ENCODE measurements around the gene MFSD6. TPM values are rescaled to one million over a fixed set of nuclear protein-coding genes. Genes with fewer than 3 reads are reported as not detected.
"Not testable (repeated sequence)": the region's sequence is repeated elsewhere in the genome, so short reads cannot be mapped to it uniquely, and the experiment has no call there.

MFSD6 gene
- total RNA-seq, 1 donor from 2014 or later, result 1.5 TPM

GRCh38 chr2:190462611-190463010, 54.5 kb downstream of the MFSD6 start:
- Mint-ChIP-seq H3K27me3 (ENCODE audit: low read depth) (no peaks in the 10 kb centered on the region), H3K9me3 (no peaks in the 10 kb centered on the region), H3K27ac (ENCODE audit: unreplicated experiment) (no peak overlapping the region), H3K36me3 (ENCODE audit: low read depth) (peaks cover 2% of the 10 kb centered on the region), H3K4me3 (no peak overlapping the region), H3K4me1 (peaks cover 13% of the 10 kb centered on the region)
- TF ChIP-seq CTCF (conservative IDR thresholded peaks at IDR 0.05), result no peak
- no peak for DNase-seq (ENCODE audit: low read depth, low spot score)

DNA sequence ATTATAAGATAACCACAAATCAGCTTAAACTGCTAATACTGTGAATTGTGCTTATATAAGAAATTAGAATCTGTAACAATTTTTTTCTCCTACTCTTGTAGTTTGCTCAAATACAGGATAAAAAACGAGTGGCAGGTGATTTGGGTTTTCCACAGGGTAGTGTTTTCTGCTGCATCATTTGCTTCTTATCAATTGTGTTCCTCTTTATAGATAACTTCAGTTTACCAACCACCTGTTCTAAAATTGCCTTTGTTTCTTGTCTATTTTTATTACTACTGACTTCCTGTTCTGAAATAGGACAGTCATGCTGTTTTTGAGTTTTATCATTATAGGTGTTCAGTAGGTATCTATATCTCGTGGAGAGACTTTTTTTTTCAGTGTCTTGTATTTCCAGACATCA, 56.9 kb downstream of the MFSD6 start:
- Mint-ChIP-seq H3K27me3 (ENCODE audit: low read depth) (no peaks in the 10 kb centered on the region), H3K36me3 (ENCODE audit: low read depth) (peaks cover 2% of the 10 kb centered on the region), H3K4me3 (no peak overlapping the region), H3K27ac (ENCODE audit: unreplicated experiment) (no peak overlapping the region), H3K4me1 (peaks cover 20% of the 10 kb centered on the region), H3K9me3 (no peaks in the 10 kb centered on the region)
- no peak for TF ChIP-seq CTCF (conservative IDR thresholded peaks at IDR 0.05)
- no peak for DNase-seq (ENCODE audit: low read depth, low spot score)

DNA sequence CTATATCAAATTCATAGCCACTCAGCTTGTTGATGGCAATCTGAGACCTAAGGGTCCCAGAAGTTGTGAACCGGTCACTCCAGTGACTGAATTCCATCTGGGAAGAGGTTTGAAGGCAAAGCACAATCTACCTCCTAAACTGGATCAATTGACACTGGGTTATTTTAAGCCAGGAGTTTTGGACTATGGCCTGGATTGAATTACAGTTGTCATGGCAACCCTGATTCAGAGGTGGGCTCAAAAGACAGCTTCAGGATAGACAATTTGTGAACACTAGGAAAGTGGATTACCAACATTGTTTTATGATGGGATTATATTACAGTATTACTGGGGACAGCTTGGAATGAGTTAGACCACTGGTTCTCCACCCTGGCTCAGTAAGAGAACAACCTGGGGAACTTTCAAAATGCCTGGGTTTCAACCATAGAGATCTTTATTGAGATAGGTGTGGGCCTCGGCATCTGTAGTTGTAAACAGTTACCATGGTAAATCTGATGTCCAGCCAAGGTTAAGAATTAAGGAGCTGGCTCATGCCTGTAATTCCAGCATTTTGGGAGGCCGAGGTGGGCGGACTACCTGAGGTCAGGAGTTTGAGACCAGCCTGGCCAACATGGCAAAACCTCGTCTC, 58.8 kb downstream of the MFSD6 start:
- no peaks in the 10 kb centered on the region for H3K27me3 Mint-ChIP-seq (ENCODE audit: low read depth)
- H3K4me3 Mint-ChIP-seq, result no peak overlapping the region
- H3K4me1 Mint-ChIP-seq, result peaks cover 20% of the 10 kb centered on the region
- no peaks in the 10 kb centered on the region for H3K9me3 Mint-ChIP-seq
- peaks cover 2% of the 10 kb centered on the region for H3K36me3 Mint-ChIP-seq (ENCODE audit: low read depth)
- DNase-seq (ENCODE audit: low read depth, low spot score), result no peak
- no peak overlapping the region for H3K27ac Mint-ChIP-seq (ENCODE audit: unreplicated experiment)
- no peak for TF ChIP-seq CTCF (conservative IDR thresholded peaks at IDR 0.05)

GRCh38 chr2:190467575-190468083, 59.5 kb downstream of the MFSD6 start:
- no peak for DNase-seq (ENCODE audit: low read depth, low spot score)
- TF ChIP-seq CTCF (conservative IDR thresholded peaks at IDR 0.05), result no peak
- Mint-ChIP-seq H3K27ac (ENCODE audit: unreplicated experiment) (no peak overlapping the region), H3K9me3 (no peaks in the 10 kb centered on the region), H3K27me3 (ENCODE audit: low read depth) (no peaks in the 10 kb centered on the region), H3K4me1 (peaks cover 20% of the 10 kb centered on the region), H3K4me3 (no peak overlapping the region), H3K36me3 (ENCODE audit: low read depth) (peaks cover 7% of the 10 kb centered on the region)

DNA sequence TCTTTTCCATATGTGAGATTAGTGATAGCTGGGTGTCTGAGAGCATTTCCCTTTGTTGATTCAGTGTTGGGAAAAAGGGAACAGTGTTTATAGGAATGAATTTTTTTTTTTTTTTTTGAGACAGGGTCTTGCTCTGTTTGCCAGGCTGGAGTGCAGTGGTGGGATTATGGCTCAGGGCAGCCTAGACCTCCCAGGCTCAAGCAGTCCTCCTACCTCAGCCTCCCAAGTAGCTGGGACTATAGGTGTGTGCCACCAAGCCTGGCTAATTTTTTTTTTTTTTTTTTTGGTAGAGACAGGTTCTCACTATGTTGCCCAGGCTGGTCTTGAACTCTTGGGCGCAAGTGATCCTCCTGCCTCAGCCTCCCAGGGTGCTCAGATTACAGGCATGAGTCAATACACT, 60.2 kb downstream of the MFSD6 start:
- not testable (repeated sequence) for DNase-seq (ENCODE audit: low read depth, low spot score); H3K9me3 Mint-ChIP-seq; H3K27me3 Mint-ChIP-seq (ENCODE audit: low read depth); H3K4me3 Mint-ChIP-seq; H3K36me3 Mint-ChIP-seq (ENCODE audit: low read depth)
- H3K27ac Mint-ChIP-seq (ENCODE audit: unreplicated experiment), result peak overlapping the region; percentile 58
- peaks cover 20% of the 10 kb centered on the region for H3K4me1 Mint-ChIP-seq

DNA sequence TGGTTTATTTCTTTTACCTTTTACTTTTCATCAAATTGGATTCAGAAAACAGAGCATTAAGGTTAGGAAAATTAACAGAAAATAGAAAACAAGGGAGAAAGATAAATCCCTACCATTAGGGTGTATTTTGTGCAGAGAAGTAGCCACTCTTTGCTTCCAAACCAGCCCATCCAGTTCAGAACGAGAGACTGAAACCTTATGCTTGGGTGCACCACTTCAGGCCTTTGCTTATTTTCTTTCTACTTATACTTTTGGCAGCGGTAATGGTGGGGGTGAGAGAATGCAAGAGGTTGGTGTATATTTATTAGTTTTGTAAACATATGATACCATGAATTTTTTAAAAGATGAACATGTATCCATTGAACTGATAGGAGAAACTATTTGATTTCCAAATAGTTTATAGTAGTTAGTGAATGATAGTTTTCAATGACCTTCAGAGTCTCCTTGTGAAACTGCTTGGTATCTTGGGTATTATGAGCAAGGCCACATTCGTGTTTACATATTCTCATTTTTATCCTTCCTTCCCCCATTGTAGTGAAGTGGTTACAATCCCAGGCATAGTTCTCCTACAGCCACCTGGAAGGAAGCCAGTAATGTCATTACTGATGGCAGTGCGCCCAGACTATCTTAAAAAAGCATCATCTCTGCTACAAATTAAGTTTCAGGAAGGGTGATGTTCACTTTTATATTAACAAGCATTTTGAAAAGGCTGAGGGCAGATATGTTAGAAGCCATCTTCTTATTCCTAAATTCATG, 60.8 kb downstream of the MFSD6 start:
- Mint-ChIP-seq H3K4me1 (peaks cover 20% of the 10 kb centered on the region), H3K9me3 (no peaks in the 10 kb centered on the region), H3K27me3 (ENCODE audit: low read depth) (no peaks in the 10 kb centered on the region), H3K27ac (ENCODE audit: unreplicated experiment) (peak overlapping the region; percentile 58), H3K4me3 (no peak overlapping the region), H3K36me3 (ENCODE audit: low read depth) (peaks cover 14% of the 10 kb centered on the region)
- TF ChIP-seq CTCF (conservative IDR thresholded peaks at IDR 0.05), result no peak
- no peak for DNase-seq (ENCODE audit: low read depth, low spot score)
